GM19239 (cell line): ENCODE results near the gene LRRC51.
"Not testable (repeated sequence)": the region's sequence is repeated elsewhere in the genome, so short reads cannot be mapped to it uniquely, and the experiment has no call there.

Experiments
- DNase-seq: peaks from one replicate; pipeline ENCODE4 v3.0.0; 2011; ENCODE audit warnings: low spot score; ENCODE audit not compliant: insufficient read length
- FAIRE-seq: peaks from 2 replicates; lab custom pipeline; 2011; peaks lifted over from hg19 to GRCh38; lab: Jason Lieb, UNC

LRRC51 gene

GRCh38 chr11:72135891-72136683 lies 55.4 kb downstream of the LRRC51 start:
- DNase-seq (no peak), FAIRE-seq (no peak)

GRCh38 chr11:72136684-72137262 lies 56.1 kb downstream of the LRRC51 start:
- no peak for DNase-seq

GRCh38 chr11:72138821-72139390 lies 58.3 kb downstream of the LRRC51 start:
- DNase-seq = no peak
- FAIRE-seq = no peak

More at GRCh38 chr11:72136684-72137262, 56.1 kb downstream of the LRRC51 start:
- FAIRE-seq = no peak

- FAIRE-seq = no peak
- DNase-seq = no peak
Measured at GRCh38 chr11:72139500-72139899, 58.9 kb downstream of the LRRC51 start.

GRCh38 chr11:72140661-72141060 lies 60.0 kb downstream of the LRRC51 start:
- DNase-seq (no peak), FAIRE-seq (no peak)

- no peak for DNase-seq
- FAIRE-seq = no peak
Measured at GRCh38 chr11:72141066-72141465, 60.4 kb downstream of the LRRC51 start.

- not testable (repeated sequence) for DNase-seq, FAIRE-seq
Measured at GRCh38 chr11:72142086-72142485, 61.4 kb downstream of the LRRC51 start.

GRCh38 chr11:72142543-72142942 lies 61.9 kb downstream of the LRRC51 start:
- FAIRE-seq, DNase-seq: not testable (repeated sequence)

- no peak for FAIRE-seq
Measured at GRCh38 chr11:72144807-72145565, 64.3 kb downstream of the LRRC51 start.

More at GRCh38 chr11:72144807-72145565, 64.3 kb downstream of the LRRC51 start:
- no peak for DNase-seq
